HG03108 (cell line): ENCODE results near the gene NFKBIZ.
"Not testable (repeated sequence)": the region's sequence is repeated elsewhere in the genome, so short reads cannot be mapped to it uniquely, and the experiment has no call there.

Source experiments
- ATAC-seq: cut with Tn5 transposase; IDR thresholded peaks from one replicate; pipeline ENCODE4 v1.9.1; 2021; ENCODE audit warnings: moderate library complexity; ENCODE audit not compliant: unreplicated experiment

The NFKBIZ gene

GRCh38 chr3:101868534-101869464, 19.5 kb downstream of the NFKBIZ start:
- ATAC-seq = no peak

GRCh38 chr3:101870138-101870537, 20.8 kb downstream of the NFKBIZ start:
- ATAC-seq = no peak

- no peak for ATAC-seq
These were observed 24.3 kb downstream of the NFKBIZ start for GRCh38 chr3:101873619-101874018.

- ATAC-seq = no peak
These were observed 26.8 kb downstream of the NFKBIZ start for GRCh38 chr3:101876142-101876541.

GRCh38 chr3:101878589-101878988, 29.3 kb downstream of the NFKBIZ start:
- ATAC-seq = no peak

- ATAC-seq = no peak
These were observed 29.8 kb downstream of the NFKBIZ start for GRCh38 chr3:101879102-101879501.

- no peak for ATAC-seq
These were observed 30.4 kb downstream of the NFKBIZ start for GRCh38 chr3:101879623-101880284.

- no peak for ATAC-seq
These were observed 35.5 kb downstream of the NFKBIZ start for GRCh38 chr3:101884776-101885175.

GRCh38 chr3:101885584-101885983, 36.3 kb downstream of the NFKBIZ start:
- ATAC-seq = not testable (repeated sequence)

GRCh38 chr3:101886626-101887025, 37.3 kb downstream of the NFKBIZ start:
- ATAC-seq = no peak

- no peak for ATAC-seq
These were observed 39.3 kb downstream of the NFKBIZ start for GRCh38 chr3:101888653-101889052.

- no peak for ATAC-seq
These were observed 41.4 kb downstream of the NFKBIZ start for GRCh38 chr3:101890716-101891115.

GRCh38 chr3:101892648-101893047, 43.3 kb downstream of the NFKBIZ start:
- no peak for ATAC-seq

- ATAC-seq = no peak
These were observed 46.9 kb downstream of the NFKBIZ start for GRCh38 chr3:101896083-101896757.

GRCh38 chr3:101897013-101897412, 47.7 kb downstream of the NFKBIZ start:
- no peak for ATAC-seq

GRCh38 chr3:101898039-101898438, 48.7 kb downstream of the NFKBIZ start:
- ATAC-seq = no peak

- ATAC-seq = peak; percentile 84
These were observed 49.4 kb downstream of the NFKBIZ start for GRCh38 chr3:101898752-101899169.

- ATAC-seq = no peak
These were observed 51.0 kb downstream of the NFKBIZ start for GRCh38 chr3:101900316-101900715.

GRCh38 chr3:101900736-101901135, 51.4 kb downstream of the NFKBIZ start:
- ATAC-seq = no peak

- no peak for ATAC-seq
These were observed 52.7 kb downstream of the NFKBIZ start for GRCh38 chr3:101902041-101902440.

- ATAC-seq = no peak
These were observed 54.1 kb downstream of the NFKBIZ start for GRCh38 chr3:101903451-101903871.
